Lower lobe of right lung (tissue), 2 donors: Measurements from ENCODE around the gene GTF2A1L. TPM values are rescaled to one million over a fixed set of nuclear protein-coding genes. Genes with fewer than 3 reads are reported as not detected.

ENCODE experiments used
- ATAC-seq, 2 donors: fragments of 200-7000 bp; cut with Tn5 transposase; one replicate each; pipeline ENCODE4 v1.9.1; 2020 to 2022; ENCODE audit warnings: mild to moderate bottlenecking in 2 of 2, moderate library complexity in 2 of 2
- DNase-seq: peaks from one replicate; pipeline ENCODE4 v3.0.0-alpha.2; 2020
- H3K27ac ChIP-seq: fragments of 200-600 bp; one replicate; pipeline ENCODE4 v1.8.0; 2022
- H3K27me3 ChIP-seq: fragments of 200-600 bp; one replicate; pipeline ENCODE4 v1.8.0; 2022; ENCODE audit warnings: low read depth
- H3K36me3 ChIP-seq: fragments of 200-600 bp; one replicate; pipeline ENCODE4 v1.8.0; 2022; ENCODE audit warnings: mild to moderate bottlenecking
- H3K4me1 ChIP-seq: fragments of 200-600 bp; one replicate; pipeline ENCODE4 v1.8.0; 2022
- H3K4me3 ChIP-seq: fragments of 200-600 bp; one replicate; pipeline ENCODE4 v1.8.0; 2022; ENCODE audit warnings: mild to moderate bottlenecking
- H3K9me3 ChIP-seq: fragments of 200-600 bp; one replicate; pipeline ENCODE4 v1.8.0; 2022
- CTCF ChIP-seq: fragments of 200-600 bp; IDR thresholded peaks from one replicate; pipeline ENCODE4 v1.8.0; 2022; ENCODE audit warnings: antibody characterized with exemption, mild to moderate bottlenecking
- intact Hi-C: fragments of 100-400 bp; cut with DNase I; formaldehyde crosslinking; loops from one replicate; pipeline ENCODE4 v1.11.0; 2022
- long read RNA-seq: library from polyadenylated mRNA; unstranded; transcript quantifications from one replicate; pipeline ENCODE4 v2.0.0, GENCODE V29; 2021
- total RNA-seq: library from RNA; stranded (reverse); fragmentation: NEBNext Ultra II Directional; extraction: Animal tissue kit (Norgen Biotek cat#: 25700); gene quantifications from one replicate; pipeline ENCODE4 v1.2.1, GENCODE V29; 2021
- donor health status: DM: no; HTN: yes; CAD: no; lungs with severe emphysema.

GTF2A1L gene
- not detected for total RNA-seq
- long read RNA-seq, partial matches to known transcripts: 0 of 1 reads
- long read RNA-seq, other reads (novel, unspliced or antisense): 1 of 1 reads

DNA sequence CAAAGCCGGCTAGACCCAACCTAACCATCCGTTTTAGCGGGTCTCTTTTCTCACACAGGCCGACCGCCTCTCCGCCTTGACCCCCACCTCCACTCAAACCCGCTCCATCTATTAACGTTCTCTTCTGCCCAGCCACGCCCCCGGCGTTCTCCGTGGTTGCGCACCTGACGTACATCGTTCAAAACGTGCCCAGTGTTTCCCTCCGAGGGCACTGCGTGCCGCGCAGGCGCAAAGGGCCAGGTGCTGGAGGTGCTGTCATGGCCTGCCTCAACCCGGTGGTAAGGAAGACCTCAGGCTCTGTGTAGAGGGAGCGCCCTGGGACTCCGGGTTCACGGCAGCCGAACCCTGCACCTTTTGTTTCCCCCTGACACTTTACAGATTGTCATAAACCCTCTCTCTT, at the start of gene GTF2A1L:
Gene GTF2A1L, plus strand, starts transcription at position 239 of the 400 bp plus-strand sequence. Its CDS starts 19 bp downstream, at position 258.
- DNase-seq (no peak), ATAC-seq (peak in 1 of 2 donors; percentile 29)
- intact Hi-C loops: no loop called here
- H3K27me3 ChIP-seq: peaks cover 5% of the 10 kb centered on the region
- no peaks in the 10 kb centered on the region for H3K36me3 ChIP-seq
- H3K4me1 ChIP-seq: no peaks in the 10 kb centered on the region
- H3K4me3 ChIP-seq: no peak within 1 kb of the TSS
- no peak for TF ChIP-seq CTCF
- no peaks in the 10 kb centered on the region for H3K9me3 ChIP-seq
- H3K27ac ChIP-seq: no peak within 1 kb of the TSS

- peak; percentile 51 to 56 for ATAC-seq
- no peak for TF ChIP-seq CTCF
- Histone ChIP-seq H3K27ac (no peak overlapping the region), H3K36me3 (no peaks in the 10 kb centered on the region), H3K4me1 (peaks cover 21% of the 10 kb centered on the region), H3K4me3 (no peak overlapping the region), H3K27me3 (no peaks in the 10 kb centered on the region), H3K9me3 (no peaks in the 10 kb centered on the region)
- intact Hi-C loops: no loop called here
- DNase-seq: no peak
Observed at GRCh38 chr2:48568547-48568946, 49.1 kb upstream of the GTF2A1L start.

DNA sequence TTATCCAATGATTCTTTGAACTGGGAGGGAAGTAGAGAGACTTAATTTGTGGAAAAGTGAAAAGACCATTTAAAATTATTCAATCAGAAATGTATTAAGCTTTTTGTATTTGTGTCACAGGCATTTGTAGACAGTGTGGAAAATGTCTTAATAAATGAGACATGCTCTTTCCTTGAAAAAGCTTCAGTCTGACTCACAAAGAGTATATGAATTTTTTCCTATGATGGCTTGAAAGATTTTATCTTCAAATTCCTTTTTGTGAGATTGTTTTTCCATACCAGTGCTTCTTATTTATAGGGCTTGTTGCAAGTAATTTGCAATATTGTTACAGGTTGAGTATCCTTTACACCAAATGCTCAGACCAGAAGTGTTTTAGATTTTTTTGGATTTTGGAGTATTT, 48.2 kb upstream of the GTF2A1L start:
- H3K4me3 ChIP-seq: no peak overlapping the region
- no peak for TF ChIP-seq CTCF
- no peak overlapping the region for H3K27ac ChIP-seq

GRCh38 chr2:48572816-48573215, 44.8 kb upstream of the GTF2A1L start:
- DNase-seq: no peak
- Histone ChIP-seq H3K36me3 (no peaks in the 10 kb centered on the region), H3K4me3 (no peak overlapping the region), H3K27me3 (no peaks in the 10 kb centered on the region), H3K27ac (no peak overlapping the region), H3K4me1 (peaks cover 10% of the 10 kb centered on the region), H3K9me3 (no peaks in the 10 kb centered on the region)
- ATAC-seq: no peak
- intact Hi-C loops: no loop called here
- no peak for TF ChIP-seq CTCF

More for the DNA sequence above, 48.2 kb upstream of the GTF2A1L start:
- H3K9me3 ChIP-seq: no peaks in the 10 kb centered on the region
- peaks cover 21% of the 10 kb centered on the region for H3K4me1 ChIP-seq
- ATAC-seq (no peak), DNase-seq (no peak)
- no peaks in the 10 kb centered on the region for H3K27me3 ChIP-seq
- intact Hi-C loops: no loop called here
- no peaks in the 10 kb centered on the region for H3K36me3 ChIP-seq

- intact Hi-C loops: no loop called here
Observed at GRCh38 chr2:48574353-48575287, 43.0 kb upstream of the GTF2A1L start.

More at GRCh38 chr2:48574353-48575287, 43.0 kb upstream of the GTF2A1L start:
- DNase-seq: no peak
- H3K27ac ChIP-seq: no peak overlapping the region
- H3K27me3 ChIP-seq: no peaks in the 10 kb centered on the region
- no peak for ATAC-seq
- no peaks in the 10 kb centered on the region for H3K9me3 ChIP-seq
- H3K4me1 ChIP-seq: peaks cover 5% of the 10 kb centered on the region
- H3K36me3 ChIP-seq: no peaks in the 10 kb centered on the region
- H3K4me3 ChIP-seq: no peak overlapping the region
- no peak for TF ChIP-seq CTCF
